Endothelial cell of umbilical vein (primary cell): ENCODE data around the gene MPST. TPM values are rescaled to one million over a fixed set of nuclear protein-coding genes. Genes with fewer than 3 reads are reported as not detected.

Experiments used
- BruUV-seq: library from RNA; stranded (reverse); fragments of 400-500 nt; replicated peaks from 2 replicates; lab custom pipeline; 2021; lab: Mats Ljungman, UMichigan
- CTCF ChIA-PET: fragments of 300-600, 350-600 bp; sonication (Branson Sonifier 250); formaldehyde crosslinking; loops from one replicate; lab custom pipeline; 2021; ENCODE audit warnings: antibody characterized with exemption, inconsistent platforms; lab: Charles Lee
- POLR2A ChIA-PET: fragments of 300-600, 350-600 bp; sonication (Branson Sonifier 250); formaldehyde crosslinking; loops from one replicate; lab custom pipeline; 2021; ENCODE audit warnings: antibody characterized with exemption, inconsistent platforms; lab: Charles Lee
- DNase-seq: peaks from one replicate; pipeline ENCODE4 v3.0.0-alpha.2; 2011; ENCODE audit warnings: low read depth, low spot score
- FAIRE-seq: peaks from 2 replicates; lab custom pipeline; 2011; peaks lifted over from hg19 to GRCh38; lab: Jason Lieb, UNC
- H2AFZ ChIP-seq: 2 replicates; pipeline ENCODE4 v1.6.0; 2012; ENCODE audit warnings: low read depth, low read length, control low read depth, inconsistent platforms
- H3K27ac ChIP-seq: 2 replicates; pipeline ENCODE4 v1.5.1; 2011; ENCODE audit warnings: low read depth, mild to moderate bottlenecking, control low read depth, low read length, moderate library complexity; ENCODE audit not compliant: insufficient read depth
- H3K27me3 ChIP-seq, 2 experiments: 2 replicates each; pipeline versions ENCODE4 v1.6.0 to v1.6.1; 2011; ENCODE audit warnings: low read length in 2 of 2, mixed read lengths in 1 of 2; ENCODE audit not compliant: control insufficient read depth in 2 of 2, insufficient read depth in 2 of 2
- H3K36me3 ChIP-seq, 2 experiments: 2 replicates in 1 of 2; 3 replicates in 1 of 2; pipeline ENCODE4 v1.5.1; 2011; ENCODE audit warnings: low read length in 2 of 2, mild to moderate bottlenecking in 1 of 2, moderate library complexity in 1 of 2; ENCODE audit not compliant: control insufficient read depth in 2 of 2, insufficient read depth in 2 of 2; ENCODE audit errors: extremely low read depth in 1 of 2
- H3K4me1 ChIP-seq: 3 replicates; pipeline ENCODE4 v1.5.1; 2011; ENCODE audit warnings: mild to moderate bottlenecking, low read length; ENCODE audit not compliant: control insufficient read depth, insufficient read depth; ENCODE audit errors: extremely low read depth
- H3K4me2 ChIP-seq: 2 replicates; pipeline ENCODE4 v1.6.1; 2011; ENCODE audit warnings: low read length, control low read depth, mixed read lengths; ENCODE audit not compliant: insufficient read depth
- H3K4me3 ChIP-seq, 3 experiments: fragments of 200-600 bp in 1 of 3; sonication (generic), shearing (Covaris generic) in 1 of 3; replicated peaks in 1 of 3; 2 replicates each; pipeline ENCODE4 v1.5.1; 2011 to 2016; ENCODE audit warnings: control low read depth in 3 of 3, low read length in 3 of 3, mild to moderate bottlenecking in 2 of 3, inconsistent platforms in 1 of 3, low read depth in 1 of 3, moderate library complexity in 1 of 3; ENCODE audit not compliant: insufficient read depth in 1 of 3
- H3K79me2 ChIP-seq: 2 replicates; pipeline ENCODE4 v1.6.0; 2012; ENCODE audit warnings: low read length, inconsistent platforms; ENCODE audit not compliant: control insufficient read depth, insufficient read depth
- H3K9ac ChIP-seq: replicated peaks from 2 replicates; pipeline ENCODE3; 2011; ENCODE audit warnings: low read length, control low read depth; ENCODE audit not compliant: insufficient read depth; ENCODE audit errors: extremely low read depth
- H3K9me1 ChIP-seq: replicated peaks from 3 replicates; pipeline ENCODE4 v1.6.0; 2011; ENCODE audit warnings: mild to moderate bottlenecking, low read length; ENCODE audit not compliant: control insufficient read depth, insufficient read depth; ENCODE audit errors: extremely low read depth
- H3K9me3 ChIP-seq: replicated peaks from 2 replicates; pipeline ENCODE4 v1.5.1; 2012; ENCODE audit warnings: low read length, inconsistent platforms; ENCODE audit not compliant: control insufficient read depth, insufficient read depth
- H4K20me1 ChIP-seq: replicated peaks from 2 replicates; pipeline ENCODE3; 2011; ENCODE audit warnings: mild to moderate bottlenecking, low read length; ENCODE audit not compliant: control insufficient read depth, insufficient read depth; ENCODE audit errors: extremely low read depth
- CTCF ChIP-seq, 2 donors: IDR thresholded peaks; 1 replicate in 1 of 2; 2 replicates in 1 of 2; pipeline ENCODE4 v1.5.1; 2011; ENCODE audit warnings: low read length in 2 of 2, mild to moderate bottlenecking in 2 of 2, moderate library complexity in 2 of 2, control low read depth in 1 of 2, inconsistent platforms in 1 of 2, low read depth in 1 of 2; ENCODE audit not compliant: insufficient read depth in 1 of 2; ENCODE audit errors: extremely low read depth in 1 of 2
- EZH2 ChIP-seq: IDR thresholded peaks from 2 replicates; pipeline ENCODE4 v1.6.1; 2012; ENCODE audit warnings: borderline replicate concordance, low read depth, mild to moderate bottlenecking, moderate library complexity, low read length, inconsistent platforms; ENCODE audit not compliant: severe bottlenecking
- FOS ChIP-seq: IDR thresholded peaks from 2 replicates; pipeline ENCODE4 v1.6.1; 2011; ENCODE audit warnings: mild to moderate bottlenecking, low read length, moderate library complexity, borderline replicate concordance; ENCODE audit not compliant: insufficient read depth
- GATA2 ChIP-seq: IDR thresholded peaks from 2 replicates; pipeline ENCODE4 v1.7.0; 2011; ENCODE audit warnings: low read depth, mild to moderate bottlenecking, moderate library complexity, mixed read lengths, low read length; ENCODE audit not compliant: insufficient read length, insufficient read depth
- JUN ChIP-seq: IDR thresholded peaks from 2 replicates; pipeline ENCODE4 v1.6.1; 2011; ENCODE audit warnings: borderline replicate concordance, low read depth; ENCODE audit not compliant: insufficient read length, insufficient read depth
- MAX ChIP-seq: IDR thresholded peaks from 2 replicates; pipeline ENCODE4 v1.6.1; 2011; ENCODE audit not compliant: insufficient read depth, insufficient read length
- MYC ChIP-seq: IDR thresholded peaks from one replicate; pipeline ENCODE4 v1.6.1; 2011; ENCODE audit warnings: mild to moderate bottlenecking, low read depth, low read length
- POLR2A ChIP-seq: IDR thresholded peaks from 2 replicates; pipeline ENCODE4 v1.6.1; 2012; ENCODE audit warnings: low read depth, mild to moderate bottlenecking, control low read depth, low read length
- POLR2AphosphoS5 ChIP-seq: IDR thresholded peaks from 2 replicates; pipeline ENCODE4 v1.6.1; 2012; ENCODE audit warnings: low read depth, mild to moderate bottlenecking, control low read depth, low read length, moderate library complexity; ENCODE audit not compliant: insufficient read depth
- dilution Hi-C: fragments of 300-500 bp; cut with MboI; formaldehyde crosslinking; loops from one replicate; pipeline ENCODE4 v1.15.0; 2019; ENCODE audit warnings: low sequenced_read_pairs; ENCODE audit not compliant: extremely low pct_ligation_motif_present
- intact Hi-C: fragments of 100-400 bp; cut with micrococcal nuclease; formaldehyde crosslinking; loops from one replicate; pipeline ENCODE4 v1.10.0; 2022
- polyA plus RNA-seq, 4 experiments: library from polyadenylated mRNA; depleted of rRNA in 3 of 4; stranded (reverse) in 3 of 4; unstranded in 1 of 4; fragments of >200 nt; gene quantifications; 2 replicates each; pipeline versions ENCODE4 v1.2.1 to v1.2.3, GENCODE V29; 2011 to 2012; ENCODE audit warnings: missing spikeins in 1 of 4
- total RNA-seq: library from RNA; stranded (reverse); gene quantifications from 2 replicates; pipeline ENCODE4 v1.2.3, GENCODE V29; 2021

Gene MPST
- total and polyA plus RNA-seq, 2 donors (not counting 3 experiments of a cell fraction or from before 2014, with no cell fraction given), result 93.2 to 124 TPM

- H3K79me2 ChIP-seq, result peaks cover 24% of the 10 kb centered on the region
- H3K4me2 ChIP-seq, result no peak overlapping the region
- H3K4me3 ChIP-seq, result no peak overlapping the region
- H3K9ac ChIP-seq, result no peak overlapping the region
- no peaks in the 10 kb centered on the region for H4K20me1 ChIP-seq
- FAIRE-seq (no peak), DNase-seq (no peak)
- no peaks in the 10 kb centered on the region for H3K27me3 ChIP-seq
- CTCF ChIA-PET, result interaction anchor here (1.0 kb wide), 1 partner anchor 27 kb away, joined by 3 read pairs; no protein-coding TSS in a partner anchor
- H3K9me1 ChIP-seq, result no peaks in the 10 kb centered on the region
- peaks cover 12% of the 10 kb centered on the region for H3K4me1 ChIP-seq
- POLR2A ChIA-PET, result no interaction called here
- dilution Hi-C loops (no loop called here), intact Hi-C loops (no loop called here)
- no TSS peak for BruUV-seq
- no peak overlapping the region for H2AFZ ChIP-seq
- H3K27ac ChIP-seq, result no peak overlapping the region
- TF ChIP-seq FOS, result no peak
- no peak for TF ChIP-seq POLR2A
- TF ChIP-seq POLR2AphosphoS5, result no peak
- no peak for TF ChIP-seq GATA2
- no peak for TF ChIP-seq JUN
- no peak for TF ChIP-seq CTCF (IDR thresholded peaks at IDR 0.05; ENCODE audit: extremely low read depth in 1 of 2, insufficient read depth in 1 of 2, low read depth in 1 of 2, low read length in 2 of 2)
- TF ChIP-seq MYC, result no peak
- no peak for TF ChIP-seq MAX
- TF ChIP-seq EZH2, result no peak
- no peaks in the 10 kb centered on the region for H3K9me3 ChIP-seq
- H3K36me3 ChIP-seq, result peaks cover 2 to 6% of the 10 kb centered on the region in 2 experiments
These were observed 3.2 kb upstream of the MPST start for GRCh38 chr22:37016134-37016910.
